Stimulated activated naive B cell treated with anti-CD40 and anti-IgM and Interleukin-4, amounts not matched to agents 10 μg/mL and 1 μg/mL and 100 μg/mL, for 72 hours (primary cell): Measurements from ENCODE around the gene DTX3.
A peak's percentile ranks its signal among the peaks of the same experiment; 100 is the strongest.
"Not testable (repeated sequence)": the region's sequence is repeated elsewhere in the genome, so short reads cannot be mapped to it uniquely, and the experiment has no call there.

Experiments
- ATAC-seq, 2 donors: fragments of 150-1000 bp; cut with Tn5 transposase; replicated peaks; 2 replicates each; pipeline ENCODE4 v1.10.0; 2021; ENCODE audit warnings: moderate library complexity in 1 of 2
- DNase-seq: peaks from one replicate; pipeline ENCODE4 v3.0.0; 2021
- H3K27ac Mint-ChIP-seq: one replicate; pipeline ENCODE4 v1.8.0; 2022; ENCODE audit warnings: mild to moderate bottlenecking, mixed read lengths
- H3K27me3 Mint-ChIP-seq, 2 donors: one replicate each; pipeline ENCODE4 v1.8.0; 2022; ENCODE audit warnings: mixed read lengths in 2 of 2
- H3K36me3 Mint-ChIP-seq, 2 donors: one replicate each; pipeline ENCODE4 v1.8.0; 2022; ENCODE audit warnings: mixed read lengths in 2 of 2, mild to moderate bottlenecking in 1 of 2
- H3K4me1 Mint-ChIP-seq, 2 donors: one replicate each; pipeline ENCODE4 v1.8.0; 2022; ENCODE audit warnings: mixed read lengths in 2 of 2, mild to moderate bottlenecking in 1 of 2
- H3K4me3 Mint-ChIP-seq, 2 donors: one replicate each; pipeline ENCODE4 v1.8.0; 2022; ENCODE audit warnings: mild to moderate bottlenecking in 2 of 2, mixed read lengths in 2 of 2, moderate library complexity in 1 of 2
- H3K9me3 Mint-ChIP-seq, 2 donors: one replicate each; pipeline ENCODE4 v1.8.0; 2022; ENCODE audit warnings: mixed read lengths in 2 of 2, mild to moderate bottlenecking in 1 of 2

Gene DTX3

DNA sequence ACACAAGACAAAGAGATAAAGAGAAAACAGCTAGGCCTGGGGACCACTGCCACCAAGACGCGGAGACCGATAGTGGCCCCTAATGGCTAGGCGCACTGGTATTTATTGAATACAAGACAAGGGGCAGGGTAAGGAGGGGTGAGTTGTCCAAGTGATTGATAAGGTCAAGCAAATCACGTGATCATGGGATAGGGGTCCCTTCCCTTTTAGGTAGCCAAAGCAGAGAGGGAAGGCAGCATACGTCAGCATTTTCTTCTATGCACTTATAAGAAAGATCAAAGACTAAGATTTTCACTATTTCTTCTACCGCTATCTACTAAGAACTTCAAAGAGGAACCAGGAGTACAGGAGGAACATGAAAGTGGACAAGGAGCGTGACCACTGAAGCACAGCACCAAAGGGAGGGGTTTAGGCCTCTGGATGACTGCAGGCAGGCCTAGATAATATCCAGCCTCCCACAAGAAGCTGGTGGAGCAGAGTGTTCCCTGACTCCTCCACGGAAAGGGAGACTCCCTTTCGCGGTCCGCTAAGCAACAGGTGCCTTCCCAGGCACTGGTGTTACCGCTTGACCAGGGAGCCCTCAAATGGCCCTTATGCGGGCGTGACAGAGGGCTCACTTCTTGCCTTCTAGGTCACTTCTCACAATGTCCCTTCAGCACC lies 15.5 kb upstream of the DTX3 start:
- not testable (repeated sequence) for ATAC-seq, H3K4me3 Mint-ChIP-seq, H3K36me3 Mint-ChIP-seq, DNase-seq, H3K9me3 Mint-ChIP-seq, H3K27ac Mint-ChIP-seq
- Mint-ChIP-seq H3K27me3 (peaks cover 3 to 13% of the 10 kb centered on the region in 2 donors), H3K4me1 (peaks cover 18 to 24% of the 10 kb centered on the region in 2 donors)

DNA sequence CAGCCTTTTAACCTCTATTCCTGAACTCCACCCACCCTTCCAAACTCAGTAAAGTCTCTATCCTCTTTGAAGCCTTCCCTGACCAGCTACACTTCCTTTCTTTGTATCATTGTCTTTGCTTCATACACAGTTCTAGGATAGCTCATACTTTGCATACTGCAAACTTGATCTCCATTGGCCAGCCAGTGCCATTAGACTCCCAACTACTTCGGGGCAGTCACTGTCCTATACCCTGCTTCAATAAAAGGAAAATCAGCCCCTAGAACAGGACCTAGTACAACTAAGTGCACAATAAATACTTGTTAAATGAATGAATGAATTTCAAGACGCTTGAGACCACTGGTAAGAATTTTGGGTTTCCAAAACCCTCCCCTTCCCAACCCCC lies 14.2 kb upstream of the DTX3 start:
- H3K36me3 Mint-ChIP-seq = peaks cover 4 to 5% of the 10 kb centered on the region in 2 donors
- H3K27ac Mint-ChIP-seq = peak overlapping the region; percentile 82
- H3K27me3 Mint-ChIP-seq = no peaks in the 10 kb centered on the region
- no peak for ATAC-seq
- peak overlapping the region; percentile 88 to 90 for H3K4me3 Mint-ChIP-seq
- H3K9me3 Mint-ChIP-seq = no peaks in the 10 kb centered on the region
- peaks cover 18 to 24% of the 10 kb centered on the region in 2 donors for H3K4me1 Mint-ChIP-seq
- no peak for DNase-seq

DNA sequence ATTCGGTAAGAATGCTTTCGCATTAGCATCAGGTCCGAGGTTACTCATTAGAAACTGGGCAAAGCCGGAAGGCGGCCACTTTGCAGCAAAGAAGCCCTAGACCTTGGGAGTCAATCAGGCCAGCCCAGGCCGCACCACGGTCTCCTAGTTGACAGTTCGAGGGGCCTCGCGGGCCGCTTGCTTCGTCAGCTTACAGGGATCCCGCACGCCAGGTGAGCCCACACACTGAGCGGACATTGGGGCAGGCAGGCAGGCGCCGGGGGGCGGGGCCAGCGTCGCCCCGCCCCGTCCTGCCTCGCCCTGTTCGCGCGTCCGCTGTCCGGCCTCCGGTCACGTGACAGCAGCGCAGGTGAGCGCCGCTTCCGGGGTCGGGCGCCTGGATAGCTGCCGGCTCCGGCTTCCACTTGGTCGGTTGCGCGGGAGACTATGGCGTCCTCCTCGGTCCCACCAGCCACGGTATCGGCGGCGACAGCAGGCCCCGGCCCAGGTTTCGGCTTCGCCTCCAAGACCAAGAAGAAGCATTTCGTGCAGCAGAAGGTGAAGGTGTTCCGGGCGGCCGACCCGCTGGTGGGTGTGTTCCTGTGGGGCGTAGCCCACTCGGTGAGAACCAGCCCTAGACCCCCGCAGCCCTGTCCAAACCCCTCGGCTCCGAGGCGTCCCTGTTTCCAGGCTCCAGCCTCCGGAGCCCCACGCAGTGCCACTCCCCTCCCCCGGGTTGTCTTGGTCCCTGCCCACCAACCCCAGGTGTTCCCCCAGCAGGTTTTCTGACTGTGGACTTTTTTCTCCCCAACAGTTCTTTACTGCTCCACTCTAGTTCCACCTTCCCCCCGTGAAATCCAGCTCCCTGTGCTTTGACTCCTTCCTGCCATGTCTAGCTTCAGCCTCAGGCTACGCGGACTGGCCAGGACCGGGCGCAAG lies 13.5 kb upstream of the DTX3 start, which contains the start of gene PIP4K2C:
Gene PIP4K2C, plus strand, starts transcription at position 329 of the 918 bp plus-strand sequence. Its CDS starts 98 bp downstream, at position 427.
- DNase-seq (peak; percentile 74), ATAC-seq (peak; percentile 98)
- peaks cover 18 to 24% of the 10 kb centered on the region in 2 donors for H3K4me1 Mint-ChIP-seq
- H3K4me3 Mint-ChIP-seq = peak within 1 kb of the TSS; percentile 88 to 90
- H3K9me3 Mint-ChIP-seq = no peaks in the 10 kb centered on the region
- peak within 1 kb of the TSS; percentile 82 for H3K27ac Mint-ChIP-seq
- peaks cover 9 to 12% of the 10 kb centered on the region in 2 donors for H3K36me3 Mint-ChIP-seq
- no peaks in the 10 kb centered on the region for H3K27me3 Mint-ChIP-seq

DNA sequence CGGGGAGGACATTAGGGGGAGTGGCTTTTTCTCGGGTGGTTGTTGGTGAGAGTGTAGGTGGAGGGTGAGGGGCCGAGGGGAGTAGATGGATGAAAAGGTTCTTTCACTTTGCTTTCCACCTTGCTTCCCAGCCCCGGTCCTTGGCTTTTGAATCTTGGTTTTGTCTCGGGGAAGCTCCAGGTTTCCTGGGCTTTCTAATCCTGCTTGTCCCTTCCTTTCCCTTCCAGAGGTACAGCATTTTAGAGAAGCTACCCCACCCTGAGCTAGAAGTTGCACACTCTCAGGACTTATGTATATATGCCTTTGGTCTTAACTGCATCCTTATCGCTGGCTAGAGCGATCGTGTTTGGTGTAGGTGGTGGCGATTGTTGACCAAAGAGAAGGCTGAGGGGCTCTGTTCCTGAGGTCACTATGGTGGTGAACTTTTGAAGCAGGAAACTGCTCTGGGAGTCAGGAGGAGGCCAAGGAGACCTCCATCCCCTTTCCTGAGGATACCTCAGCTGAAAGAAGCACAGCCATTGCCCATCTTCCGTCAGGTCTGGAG lies 12.8 kb upstream of the DTX3 start:
- Mint-ChIP-seq H3K27ac (peak overlapping the region; percentile 82), H3K4me3 (peak overlapping the region; percentile 88 to 90), H3K36me3 (peaks cover 11 to 18% of the 10 kb centered on the region in 2 donors), H3K4me1 (peaks cover 18 to 24% of the 10 kb centered on the region in 2 donors), H3K27me3 (no peaks in the 10 kb centered on the region), H3K9me3 (no peaks in the 10 kb centered on the region)
- DNase-seq (no peak), ATAC-seq (no peak)

DNA sequence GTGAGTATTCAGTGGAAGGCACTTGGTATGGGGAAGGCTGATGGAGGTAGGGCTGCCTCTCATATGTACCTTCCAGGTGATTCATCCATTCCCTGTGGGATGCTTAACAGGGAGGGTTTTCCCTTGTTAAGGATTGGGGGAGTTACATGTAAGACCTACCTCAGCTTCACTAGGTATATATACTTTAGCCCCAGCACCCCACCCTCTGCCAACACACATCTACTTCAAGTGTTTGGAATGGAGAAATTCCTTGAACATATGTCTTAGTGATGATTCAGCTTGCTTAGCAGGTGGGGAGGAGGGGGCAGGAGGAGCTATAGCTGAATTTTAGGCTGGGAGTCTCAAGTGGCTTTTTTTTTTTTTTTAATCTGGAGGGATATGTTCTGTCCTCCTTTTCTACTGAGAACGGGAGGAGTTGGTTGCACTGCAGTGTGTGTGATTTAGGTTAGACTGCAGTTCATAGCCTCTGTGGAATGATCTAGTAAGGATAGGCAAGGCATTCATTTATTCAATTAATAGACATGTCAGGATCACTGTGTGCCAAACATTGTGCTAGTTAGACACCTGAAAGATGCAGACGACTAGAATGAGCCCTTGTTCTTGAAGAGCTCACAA lies 12.0 kb upstream of the DTX3 start:
- H3K4me3 Mint-ChIP-seq = peak overlapping the region; percentile 88 to 90
- peaks cover 18 to 24% of the 10 kb centered on the region in 2 donors for H3K4me1 Mint-ChIP-seq
- DNase-seq = no peak
- no peak for ATAC-seq
- no peak overlapping the region for H3K27ac Mint-ChIP-seq
- peaks cover 18 to 26% of the 10 kb centered on the region in 2 donors for H3K36me3 Mint-ChIP-seq
- no peaks in the 10 kb centered on the region for H3K27me3 Mint-ChIP-seq
- no peaks in the 10 kb centered on the region for H3K9me3 Mint-ChIP-seq

DNA sequence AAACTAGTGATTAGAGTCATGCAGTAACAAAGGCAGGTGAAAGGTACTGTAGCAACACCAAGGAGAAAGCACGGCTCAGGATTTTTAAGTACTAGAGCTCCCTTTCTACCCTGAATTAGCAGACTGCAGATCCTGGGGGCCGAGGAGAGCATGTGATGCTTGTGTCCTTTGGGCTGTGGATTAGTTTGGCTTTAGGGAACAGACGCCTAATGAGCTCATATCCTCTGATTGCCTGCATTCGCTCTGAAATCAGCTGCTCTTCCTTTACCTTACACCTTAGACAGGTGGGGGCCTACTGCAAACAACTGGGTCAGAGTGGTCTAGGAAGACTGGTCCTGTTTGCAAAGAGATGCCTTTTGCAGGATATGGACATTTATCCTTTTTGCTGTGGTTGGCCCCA lies 11.4 kb upstream of the DTX3 start:
- DNase-seq (no peak), ATAC-seq (no peak)
- Mint-ChIP-seq H3K4me3 (no peak overlapping the region), H3K27ac (no peak overlapping the region), H3K36me3 (peaks cover 20 to 29% of the 10 kb centered on the region in 2 donors), H3K9me3 (no peaks in the 10 kb centered on the region), H3K27me3 (no peaks in the 10 kb centered on the region), H3K4me1 (peaks cover 18 to 24% of the 10 kb centered on the region in 2 donors)

DNA sequence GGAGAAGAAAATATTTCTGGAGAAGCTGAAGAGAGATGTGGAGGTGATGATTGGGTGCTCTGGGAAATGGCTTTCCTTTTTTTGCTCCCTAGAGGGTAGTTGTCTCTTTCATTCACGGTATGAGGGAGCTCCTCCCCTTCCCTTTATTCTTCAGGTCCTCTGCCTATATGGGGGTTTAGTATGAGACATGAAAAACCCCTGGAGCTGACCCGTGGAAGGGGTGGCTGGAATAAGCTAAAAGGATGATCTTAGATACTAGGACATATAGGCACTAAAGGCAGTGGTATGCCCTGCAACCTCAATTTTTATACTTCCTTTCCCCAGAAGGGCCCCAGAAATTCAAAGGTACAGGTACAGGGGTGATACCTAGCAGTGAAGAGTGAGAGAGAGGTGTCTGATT lies 4.2 kb upstream of the DTX3 start:
- Mint-ChIP-seq H3K9me3 (no peaks in the 10 kb centered on the region), H3K27ac (no peak overlapping the region), H3K4me1 (peaks cover 1 to 19% of the 10 kb centered on the region in 2 donors), H3K36me3 (peaks cover 58 to 65% of the 10 kb centered on the region in 2 donors), H3K27me3 (peaks cover 16 to 19% of the 10 kb centered on the region in 2 donors), H3K4me3 (no peak overlapping the region)
- no peak for ATAC-seq
- DNase-seq = no peak

DNA sequence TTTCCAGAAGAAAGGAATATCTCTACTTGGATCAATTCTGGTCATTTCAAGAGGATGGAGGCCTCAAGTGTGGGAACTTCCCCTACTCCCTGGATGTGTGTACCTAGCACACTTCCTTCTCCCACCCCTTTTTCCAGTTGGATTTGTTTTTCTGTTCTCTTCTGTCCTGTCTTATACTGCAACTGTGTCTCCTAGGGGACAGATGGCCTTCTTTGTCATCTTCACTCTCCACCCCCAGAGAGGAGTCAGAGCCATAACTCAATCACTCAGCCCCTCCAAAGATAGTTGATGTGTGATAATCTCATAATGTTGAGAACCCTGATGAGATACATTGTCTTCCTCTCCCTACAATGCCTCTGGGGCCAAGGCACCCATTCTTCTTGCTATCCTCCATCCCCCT lies 2.1 kb upstream of the DTX3 start:
- no peak for ATAC-seq
- H3K27ac Mint-ChIP-seq = no peak overlapping the region
- H3K9me3 Mint-ChIP-seq = no peaks in the 10 kb centered on the region
- H3K4me3 Mint-ChIP-seq = no peak overlapping the region
- peaks cover 1 to 24% of the 10 kb centered on the region in 2 donors for H3K4me1 Mint-ChIP-seq
- peaks cover 30 to 34% of the 10 kb centered on the region in 2 donors for H3K27me3 Mint-ChIP-seq
- H3K36me3 Mint-ChIP-seq = peaks cover 44 to 45% of the 10 kb centered on the region in 2 donors
- DNase-seq = no peak

DNA sequence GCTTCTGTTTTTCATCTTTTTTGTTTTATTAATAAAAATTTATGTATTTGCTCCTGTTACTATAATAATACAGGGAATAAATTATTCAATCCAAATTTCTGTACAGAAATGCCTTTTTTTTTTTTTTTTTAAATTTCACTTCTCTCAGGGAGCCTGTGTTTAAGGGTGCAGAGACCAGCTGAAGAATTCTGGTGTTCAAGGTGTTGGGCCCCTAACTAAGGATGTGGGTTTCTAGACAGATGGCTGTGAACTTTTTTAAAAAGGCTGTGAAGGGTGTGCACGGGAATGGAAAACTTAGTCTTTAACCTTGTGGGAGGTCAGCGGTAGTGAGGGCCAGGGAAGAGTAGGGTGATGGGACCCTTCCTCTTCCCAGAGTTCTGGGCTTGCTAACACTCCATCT lies 1.3 kb upstream of the DTX3 start:
- Mint-ChIP-seq H3K36me3 (peaks cover 40 to 41% of the 10 kb centered on the region in 2 donors), H3K27me3 (peaks cover 30 to 34% of the 10 kb centered on the region in 2 donors), H3K9me3 (no peaks in the 10 kb centered on the region), H3K4me3 (peak overlapping the region in 1 of 2 donors; percentile 84), H3K27ac (no peak overlapping the region), H3K4me1 (peaks cover 1 to 24% of the 10 kb centered on the region in 2 donors)
- ATAC-seq (no peak), DNase-seq (no peak)

DNA sequence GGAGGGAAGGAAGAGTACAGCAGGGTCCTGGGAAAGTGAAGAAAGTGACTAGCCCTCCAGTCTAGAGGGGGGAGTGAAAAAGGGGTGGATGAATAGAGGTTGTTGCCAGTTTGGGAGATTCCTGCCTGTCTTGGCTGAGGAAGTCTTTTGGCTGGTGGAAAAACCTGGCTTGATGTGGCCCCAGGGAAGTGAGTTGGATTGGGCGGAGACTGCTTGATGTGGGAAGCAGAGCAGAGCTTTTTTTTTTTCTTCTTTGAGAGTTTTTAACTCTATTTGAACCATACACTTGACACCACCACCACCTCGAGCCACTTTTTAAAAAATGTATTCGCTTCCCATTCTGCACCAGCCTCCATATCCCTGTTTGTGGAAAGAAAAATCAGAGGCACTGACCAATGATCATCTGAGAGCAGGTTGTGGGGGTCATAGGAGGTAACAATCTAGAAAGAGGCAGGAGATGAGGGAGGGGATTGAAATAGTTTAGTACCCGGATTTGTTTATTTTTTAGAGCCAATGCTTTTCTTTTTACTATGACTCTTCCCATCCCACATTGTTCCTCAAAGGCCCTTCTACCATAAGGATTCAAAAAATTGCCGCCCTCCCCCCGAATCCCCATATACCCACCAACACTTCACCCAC lies 690 bp upstream of the DTX3 start:
- peaks cover 36 to 40% of the 10 kb centered on the region in 2 donors for H3K36me3 Mint-ChIP-seq
- peak overlapping the region; percentile 81 to 84 for H3K4me3 Mint-ChIP-seq
- ATAC-seq = no peak
- H3K9me3 Mint-ChIP-seq = no peaks in the 10 kb centered on the region
- H3K27me3 Mint-ChIP-seq = peaks cover 35 to 40% of the 10 kb centered on the region in 2 donors
- peaks cover 1 to 24% of the 10 kb centered on the region in 2 donors for H3K4me1 Mint-ChIP-seq
- peak overlapping the region; percentile 75 for H3K27ac Mint-ChIP-seq
- DNase-seq = no peak

DNA sequence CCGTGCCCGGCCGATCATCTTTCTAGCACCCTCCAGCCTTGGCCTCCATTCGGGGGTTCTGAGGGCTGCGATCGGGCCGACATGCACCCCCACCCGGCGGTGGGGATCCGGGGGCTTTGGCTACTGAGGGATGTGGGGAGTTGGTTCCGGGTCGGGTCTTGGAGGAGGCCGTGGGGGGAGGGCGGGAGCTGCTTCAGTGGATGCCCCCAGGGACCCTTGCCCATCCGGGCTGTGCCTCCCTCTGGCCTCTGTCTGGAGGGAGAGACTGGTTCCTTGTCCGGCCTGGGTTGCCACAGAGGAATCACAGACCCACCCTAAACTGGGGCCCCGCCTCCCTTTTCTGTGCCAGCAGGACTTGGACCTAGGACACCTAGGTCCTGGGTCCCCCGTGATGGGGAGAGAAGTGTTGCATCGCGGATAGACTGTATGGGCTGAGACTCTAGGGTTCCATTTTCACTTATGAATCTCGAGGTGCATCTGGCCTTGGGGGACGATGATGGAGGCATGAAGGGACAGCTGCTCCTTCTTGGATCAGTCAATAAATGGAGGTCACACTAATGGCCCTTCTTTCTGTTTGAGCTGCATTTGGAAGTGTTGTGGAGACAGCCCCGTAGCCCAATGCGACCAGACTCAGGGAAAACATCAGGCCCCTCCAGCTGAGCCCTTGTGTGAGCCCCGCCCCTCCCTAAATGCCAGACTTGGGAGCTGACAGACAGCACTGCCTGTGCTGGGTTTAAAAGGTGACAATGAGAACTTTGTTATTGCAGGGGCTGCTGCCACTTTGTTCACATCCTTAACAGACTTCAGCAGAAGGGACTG lies 577 bp downstream of the DTX3 start:
- Mint-ChIP-seq H3K27ac (peak overlapping the region; percentile 15), H3K27me3 (peaks cover 48 to 53% of the 10 kb centered on the region in 2 donors)
- ATAC-seq = peak; percentile 42 to 47

DNA sequence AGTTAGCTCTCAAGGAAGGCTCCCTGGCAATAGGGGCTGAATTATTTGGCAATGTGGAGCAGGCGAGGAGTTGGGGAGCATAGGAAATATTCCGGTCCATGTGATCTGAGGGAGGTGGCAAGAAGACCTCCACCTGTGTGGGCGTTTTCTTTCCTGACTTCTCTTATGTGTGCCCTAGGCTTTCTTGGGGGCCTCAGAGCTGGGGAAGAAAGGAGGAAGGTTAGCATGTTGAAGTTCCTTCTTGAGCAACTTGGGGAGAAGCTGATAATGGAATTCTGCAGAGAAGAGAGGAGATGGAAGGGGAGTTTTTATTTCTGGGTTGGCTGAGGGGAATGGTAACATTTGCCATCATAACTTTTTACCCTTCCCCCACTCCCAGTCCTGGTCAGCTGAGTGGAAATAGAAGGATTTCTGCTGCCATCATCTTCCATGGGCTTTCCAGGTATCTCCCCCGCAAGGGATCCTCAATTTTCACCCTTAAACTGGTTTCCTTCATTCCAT lies 1.2 kb downstream of the DTX3 start:
- Mint-ChIP-seq H3K4me3 (no peak overlapping the region), H3K27me3 (peaks cover 54 to 60% of the 10 kb centered on the region in 2 donors), H3K9me3 (no peaks in the 10 kb centered on the region), H3K27ac (peak overlapping the region; percentile 37), H3K36me3 (peaks cover 19 to 21% of the 10 kb centered on the region in 2 donors), H3K4me1 (peaks cover 4 to 32% of the 10 kb centered on the region in 2 donors)
- no peak for DNase-seq
- no peak for ATAC-seq

More for the DNA sequence above, 577 bp downstream of the DTX3 start:
- Mint-ChIP-seq H3K9me3 (no peaks in the 10 kb centered on the region), H3K4me3 (peak overlapping the region; percentile 81 to 84), H3K4me1 (peaks cover 1 to 25% of the 10 kb centered on the region in 2 donors), H3K36me3 (peaks cover 24 to 27% of the 10 kb centered on the region in 2 donors)
- no peak for DNase-seq

DNA sequence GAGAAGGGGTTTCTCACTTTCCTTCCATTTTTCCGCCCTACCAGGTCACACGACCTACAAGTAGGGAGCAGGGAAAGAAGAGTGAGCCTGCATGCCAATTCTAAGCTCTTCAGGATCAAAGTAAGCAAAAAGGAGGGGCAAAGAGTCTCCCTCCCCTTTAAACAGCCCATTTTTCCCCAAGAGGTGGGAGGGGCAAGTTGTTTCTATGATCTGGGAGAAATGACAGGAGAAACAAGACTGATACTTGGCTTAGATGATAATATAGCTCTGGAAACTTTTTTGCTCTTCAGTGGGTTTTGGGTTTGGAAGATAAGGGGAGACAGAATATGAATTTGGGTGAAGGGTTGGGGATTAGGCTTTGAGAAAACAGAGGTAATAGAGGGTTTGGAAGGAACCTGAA lies 1.8 kb downstream of the DTX3 start:
- H3K27ac Mint-ChIP-seq = no peak overlapping the region
- no peaks in the 10 kb centered on the region for H3K9me3 Mint-ChIP-seq
- peaks cover 57 to 63% of the 10 kb centered on the region in 2 donors for H3K27me3 Mint-ChIP-seq
- DNase-seq (no peak), ATAC-seq (no peak)
- peaks cover 13 to 16% of the 10 kb centered on the region in 2 donors for H3K36me3 Mint-ChIP-seq
- no peak overlapping the region for H3K4me3 Mint-ChIP-seq
- H3K4me1 Mint-ChIP-seq = peaks cover 5 to 35% of the 10 kb centered on the region in 2 donors
